Panc1 (cell line): ENCODE data around the gene PRKCA. TPM values are rescaled to one million over a fixed set of nuclear protein-coding genes. Genes with fewer than 3 reads are reported as not detected.

Experiments
- ATAC-seq: fragments of 200-7000 bp; cut with Tn5 transposase; 2 replicates; pipeline ENCODE4 v1.9.1; 2020; ENCODE audit warnings: mild to moderate bottlenecking, moderate library complexity
- BruUV-seq: library from RNA; stranded (reverse); fragments of 400-500 nt; replicated peaks from 2 replicates; lab custom pipeline; 2021; lab: Mats Ljungman, UMichigan
- CTCF ChIA-PET: fragments of 300-600 bp; sonication (Branson Sonifier 250); formaldehyde crosslinking; loops from one replicate; lab custom pipeline; 2022; ENCODE audit warnings: antibody characterized with exemption; lab: Charles Lee
- POLR2A ChIA-PET: fragments of 300-600 bp; sonication (Branson Sonifier 250); formaldehyde crosslinking; loops from one replicate; lab custom pipeline; 2022; ENCODE audit warnings: antibody characterized with exemption; lab: Charles Lee
- DNase-seq: peaks from one replicate; pipeline ENCODE4 v3.0.0-alpha.2; 2010; ENCODE audit warnings: low read depth, low spot score
- H3K27ac ChIP-seq: 2 replicates; pipeline ENCODE4 v1.5.1; 2011; ENCODE audit warnings: mild to moderate bottlenecking, low read length, inconsistent platforms
- H3K27me3 ChIP-seq: fragments of 200-500 bp; sonication (Bioruptor generic); 2 replicates; pipeline ENCODE4 v1.6.0; 2014; ENCODE audit warnings: low read length, inconsistent platforms; ENCODE audit not compliant: control insufficient read depth, insufficient read depth
- H3K36me3 ChIP-seq: fragments of 200-500 bp; sonication (Bioruptor generic); 2 replicates; pipeline ENCODE4 v1.5.1; 2014; ENCODE audit warnings: inconsistent platforms, mild to moderate bottlenecking, low read length, moderate library complexity; ENCODE audit not compliant: control insufficient read depth, insufficient read depth
- H3K4me1 ChIP-seq: 2 replicates; pipeline ENCODE4 v1.5.1; 2011; ENCODE audit warnings: inconsistent platforms, mild to moderate bottlenecking, low read length, moderate library complexity; ENCODE audit not compliant: control insufficient read depth, insufficient read depth
- H3K4me3 ChIP-seq, 2 experiments: 2 replicates each; pipeline ENCODE4 v1.5.1; 2011 to 2012; ENCODE audit warnings: low read depth in 2 of 2, low read length in 2 of 2, mild to moderate bottlenecking in 2 of 2, inconsistent platforms in 1 of 2, moderate library complexity in 1 of 2
- H3K9me3 ChIP-seq: fragments of 200-500 bp; sonication (Bioruptor generic); 2 replicates; pipeline ENCODE4 v1.5.1; 2014; ENCODE audit warnings: low read depth, mild to moderate bottlenecking, inconsistent platforms, low read length, moderate library complexity; ENCODE audit not compliant: control insufficient read depth, insufficient read depth
- POLR2AphosphoS5 ChIP-seq: IDR thresholded peaks from 2 replicates; pipeline ENCODE4 v1.6.1; 2012; ENCODE audit warnings: mild to moderate bottlenecking, low read depth, low read length, moderate library complexity
- SIN3A ChIP-seq: IDR thresholded peaks from 2 replicates; pipeline ENCODE4 v1.6.1; 2012; ENCODE audit warnings: low read depth, mild to moderate bottlenecking, low read length, moderate library complexity, borderline replicate concordance; ENCODE audit not compliant: insufficient read depth
- TCF7L2 ChIP-seq: IDR thresholded peaks from 2 replicates; pipeline ENCODE4 v1.6.1; 2011; ENCODE audit warnings: mild to moderate bottlenecking, low read depth, low read length, inconsistent platforms
- in situ Hi-C: cut with HindIII; loops from 2 replicates; pipeline ENCODE4 v1.10.0; 2016; ENCODE audit warnings: low sequenced_read_pairs, low pct_unique_long_range_greater_than_20kb
- intact Hi-C: fragments of 100-400 bp; cut with micrococcal nuclease; formaldehyde crosslinking; loops from one replicate; pipeline ENCODE4 v1.10.0; 2022; ENCODE audit not compliant: unreplicated experiment
- total RNA-seq: library from RNA; stranded (reverse); gene quantifications from one replicate; pipeline ENCODE4 v1.2.1, GENCODE V29; 2021; ENCODE audit not compliant: unreplicated experiment
- TF ChIP-seq, protein P1 (sequence below), 2 experiments: IDR thresholded peaks; 2 replicates each; pipeline ENCODE4 v1.6.1; 2011 to 2012; ENCODE audit warnings: low read depth in 2 of 2, control low read depth in 1 of 2, low read length in 1 of 2, mild to moderate bottlenecking in 1 of 2, moderate library complexity in 1 of 2; ENCODE audit not compliant: insufficient read depth in 1 of 2
- TF ChIP-seq, protein P2 (sequence below): fragments of 450-650 bp; IDR thresholded peaks from 2 replicates; pipeline ENCODE4 v1.5.1; 2017; ENCODE audit warnings: mild to moderate bottlenecking

PRKCA gene
- total RNA-seq, 1 experiment from 2014 or later, result 53.0 TPM

DNA sequence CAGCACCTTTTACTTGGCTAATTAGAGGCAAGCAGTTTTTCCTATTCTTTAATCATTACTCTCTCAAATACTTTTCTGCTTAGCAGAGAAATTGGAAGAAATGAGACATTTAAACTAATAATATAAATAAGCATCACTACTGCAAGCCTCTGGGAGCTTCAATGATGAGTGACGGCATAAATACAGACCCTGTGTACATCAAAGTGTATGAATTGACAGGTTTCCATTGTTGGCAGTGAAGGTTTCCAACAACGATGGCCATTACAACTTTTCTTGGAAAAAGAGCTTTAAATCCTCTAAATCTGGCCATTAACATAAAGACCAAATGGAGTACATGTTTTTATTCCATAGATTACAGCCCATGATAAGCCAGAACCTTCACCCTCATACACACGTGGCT, 493.1 kb downstream of the PRKCA start:
- Histone ChIP-seq H3K27ac (no peak overlapping the region), H3K4me1 (no peaks in the 10 kb centered on the region), H3K27me3 (no peaks in the 10 kb centered on the region), H3K4me3 (no peak overlapping the region), H3K36me3 (no peaks in the 10 kb centered on the region), H3K9me3 (no peaks in the 10 kb centered on the region)
- intact Hi-C loops (no loop called here), in situ Hi-C loops (no loop called here)
- ChIA-PET CTCF (no interaction called here), POLR2A (no interaction called here)
- no TSS peak for BruUV-seq
- DNase-seq (no peak), ATAC-seq (no peak)
- TF ChIP-seq, protein P1, sequence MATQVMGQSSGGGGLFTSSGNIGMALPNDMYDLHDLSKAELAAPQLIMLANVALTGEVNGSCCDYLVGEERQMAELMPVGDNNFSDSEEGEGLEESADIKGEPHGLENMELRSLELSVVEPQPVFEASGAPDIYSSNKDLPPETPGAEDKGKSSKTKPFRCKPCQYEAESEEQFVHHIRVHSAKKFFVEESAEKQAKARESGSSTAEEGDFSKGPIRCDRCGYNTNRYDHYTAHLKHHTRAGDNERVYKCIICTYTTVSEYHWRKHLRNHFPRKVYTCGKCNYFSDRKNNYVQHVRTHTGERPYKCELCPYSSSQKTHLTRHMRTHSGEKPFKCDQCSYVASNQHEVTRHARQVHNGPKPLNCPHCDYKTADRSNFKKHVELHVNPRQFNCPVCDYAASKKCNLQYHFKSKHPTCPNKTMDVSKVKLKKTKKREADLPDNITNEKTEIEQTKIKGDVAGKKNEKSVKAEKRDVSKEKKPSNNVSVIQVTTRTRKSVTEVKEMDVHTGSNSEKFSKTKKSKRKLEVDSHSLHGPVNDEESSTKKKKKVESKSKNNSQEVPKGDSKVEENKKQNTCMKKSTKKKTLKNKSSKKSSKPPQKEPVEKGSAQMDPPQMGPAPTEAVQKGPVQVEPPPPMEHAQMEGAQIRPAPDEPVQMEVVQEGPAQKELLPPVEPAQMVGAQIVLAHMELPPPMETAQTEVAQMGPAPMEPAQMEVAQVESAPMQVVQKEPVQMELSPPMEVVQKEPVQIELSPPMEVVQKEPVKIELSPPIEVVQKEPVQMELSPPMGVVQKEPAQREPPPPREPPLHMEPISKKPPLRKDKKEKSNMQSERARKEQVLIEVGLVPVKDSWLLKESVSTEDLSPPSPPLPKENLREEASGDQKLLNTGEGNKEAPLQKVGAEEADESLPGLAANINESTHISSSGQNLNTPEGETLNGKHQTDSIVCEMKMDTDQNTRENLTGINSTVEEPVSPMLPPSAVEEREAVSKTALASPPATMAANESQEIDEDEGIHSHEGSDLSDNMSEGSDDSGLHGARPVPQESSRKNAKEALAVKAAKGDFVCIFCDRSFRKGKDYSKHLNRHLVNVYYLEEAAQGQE (IDR thresholded peaks at IDR 0.05; ENCODE audit: insufficient read depth in 1 of 2, low read depth in 2 of 2, low read length in 1 of 2), result no peak
- TF ChIP-seq SIN3A (no peak), POLR2AphosphoS5 (no peak), TCF7L2 (no peak)
- TF ChIP-seq, protein P2, sequence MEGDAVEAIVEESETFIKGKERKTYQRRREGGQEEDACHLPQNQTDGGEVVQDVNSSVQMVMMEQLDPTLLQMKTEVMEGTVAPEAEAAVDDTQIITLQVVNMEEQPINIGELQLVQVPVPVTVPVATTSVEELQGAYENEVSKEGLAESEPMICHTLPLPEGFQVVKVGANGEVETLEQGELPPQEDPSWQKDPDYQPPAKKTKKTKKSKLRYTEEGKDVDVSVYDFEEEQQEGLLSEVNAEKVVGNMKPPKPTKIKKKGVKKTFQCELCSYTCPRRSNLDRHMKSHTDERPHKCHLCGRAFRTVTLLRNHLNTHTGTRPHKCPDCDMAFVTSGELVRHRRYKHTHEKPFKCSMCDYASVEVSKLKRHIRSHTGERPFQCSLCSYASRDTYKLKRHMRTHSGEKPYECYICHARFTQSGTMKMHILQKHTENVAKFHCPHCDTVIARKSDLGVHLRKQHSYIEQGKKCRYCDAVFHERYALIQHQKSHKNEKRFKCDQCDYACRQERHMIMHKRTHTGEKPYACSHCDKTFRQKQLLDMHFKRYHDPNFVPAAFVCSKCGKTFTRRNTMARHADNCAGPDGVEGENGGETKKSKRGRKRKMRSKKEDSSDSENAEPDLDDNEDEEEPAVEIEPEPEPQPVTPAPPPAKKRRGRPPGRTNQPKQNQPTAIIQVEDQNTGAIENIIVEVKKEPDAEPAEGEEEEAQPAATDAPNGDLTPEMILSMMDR, result no peak

DNA sequence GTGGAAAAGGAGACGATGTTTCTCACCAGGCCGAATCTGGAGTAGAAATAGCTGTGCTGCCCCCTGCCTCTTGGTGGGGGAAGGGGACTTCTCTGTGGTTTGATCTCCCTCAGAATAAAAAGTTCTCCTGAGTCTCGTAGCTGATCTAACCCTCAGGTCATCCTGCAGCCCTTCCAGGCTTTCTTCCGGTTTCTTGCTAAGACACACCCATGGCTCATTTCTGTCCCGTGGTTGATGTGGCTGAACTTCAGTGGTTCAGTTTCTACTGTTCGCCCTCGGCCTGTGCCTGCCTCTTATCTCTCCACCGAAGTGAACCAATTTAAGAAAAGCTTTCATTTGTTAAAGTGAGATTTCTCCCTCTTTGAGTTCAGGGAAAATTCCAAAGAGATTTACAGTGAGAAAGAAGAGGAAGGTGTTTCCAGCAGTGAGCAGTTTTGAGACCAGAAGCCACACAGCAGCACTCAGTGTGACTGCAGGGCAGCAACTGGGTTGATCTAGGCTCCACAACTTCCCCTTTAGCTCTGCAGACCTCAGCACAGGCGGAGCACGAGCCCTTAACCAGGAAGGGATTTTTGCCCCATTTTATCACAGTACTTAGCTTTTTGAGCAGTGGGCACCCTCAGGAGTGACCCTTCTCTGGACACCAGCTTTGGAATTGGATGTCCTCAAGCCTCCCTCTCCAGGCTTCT, 497.6 kb downstream of the PRKCA start:
- H3K9me3 ChIP-seq, result no peaks in the 10 kb centered on the region
- ATAC-seq, result no peak
- TF ChIP-seq, protein P1 (IDR thresholded peaks at IDR 0.05; ENCODE audit: insufficient read depth in 1 of 2, low read depth in 2 of 2, low read length in 1 of 2), result no peak
- no peak for TF ChIP-seq TCF7L2
- TF ChIP-seq, protein P2, result no peak
- TF ChIP-seq POLR2AphosphoS5, result no peak
- TF ChIP-seq SIN3A, result no peak
- no peak for DNase-seq
- in situ Hi-C loops (no loop called here), intact Hi-C loops (no loop called here)
- CTCF ChIA-PET, result no interaction called here
- H3K27ac ChIP-seq, result no peak overlapping the region
- POLR2A ChIA-PET, result no interaction called here
- no peaks in the 10 kb centered on the region for H3K27me3 ChIP-seq
- no peak overlapping the region for H3K4me3 ChIP-seq
- H3K36me3 ChIP-seq, result no peaks in the 10 kb centered on the region
- no TSS peak for BruUV-seq
- H3K4me1 ChIP-seq, result no peaks in the 10 kb centered on the region
